Measurements from ENCODE around the gene TOGARAM2. TPM values are rescaled to one million over a fixed set of nuclear protein-coding genes. Genes with fewer than 3 reads are reported as not detected.

TOGARAM2 gene
- total RNA-seq, 2 donors from 2014 or later: 0.49 to 2.4 TPM

- Histone ChIP-seq H3K4me1 (ENCODE audit: control insufficient read depth in 1 of 2, low read depth in 2 of 2) (peaks cover 0 to 19% of the 10 kb centered on the region in 2 donors), H3K4me3 (no peak overlapping the region), H3K27me3 (replicated peaks; ENCODE audit: insufficient read depth) (no peaks in the 10 kb centered on the region), H3K36me3 (no peaks in the 10 kb centered on the region), H3K27ac (no peak overlapping the region), H3K9me3 (no peaks in the 10 kb centered on the region)
- DNase-seq (ENCODE audit: low spot score) (no peak), ATAC-seq (ENCODE audit: insufficient number of reproducible peaks, low FRiP score, low read depth) (no peak)
- TF ChIP-seq CTCF (IDR thresholded peaks at IDR 0.05): no peak
Observed at GRCh38 chr2:29014331-29014730, 33.2 kb downstream of the TOGARAM2 start.

- TF ChIP-seq CTCF (IDR thresholded peaks at IDR 0.05): no peak
- Histone ChIP-seq H3K4me1 (ENCODE audit: control insufficient read depth in 1 of 2, low read depth in 2 of 2) (peaks cover 0 to 19% of the 10 kb centered on the region in 2 donors), H3K27me3 (replicated peaks; ENCODE audit: insufficient read depth) (no peaks in the 10 kb centered on the region), H3K4me3 (no peak overlapping the region), H3K9me3 (no peaks in the 10 kb centered on the region), H3K27ac (no peak overlapping the region), H3K36me3 (no peaks in the 10 kb centered on the region)
- DNase-seq (ENCODE audit: low spot score) (no peak), ATAC-seq (ENCODE audit: insufficient number of reproducible peaks, low FRiP score, low read depth) (no peak)
Observed at GRCh38 chr2:29014811-29015421, 33.8 kb downstream of the TOGARAM2 start.

GRCh38 chr2:29015701-29016470 is 34.8 kb downstream of the TOGARAM2 start:
- ATAC-seq (ENCODE audit: insufficient number of reproducible peaks, low FRiP score, low read depth): no peak
- Histone ChIP-seq H3K36me3 (no peaks in the 10 kb centered on the region), H3K4me3 (no peak overlapping the region), H3K9me3 (no peaks in the 10 kb centered on the region), H3K27me3 (replicated peaks; ENCODE audit: insufficient read depth) (no peaks in the 10 kb centered on the region), H3K27ac (no peak overlapping the region), H3K4me1 (ENCODE audit: control insufficient read depth in 1 of 2, low read depth in 2 of 2) (peaks cover 0 to 19% of the 10 kb centered on the region in 2 donors)
- no peak for DNase-seq (ENCODE audit: low spot score)
- TF ChIP-seq CTCF (IDR thresholded peaks at IDR 0.05): no peak

GRCh38 chr2:29016504-29016903 is 35.4 kb downstream of the TOGARAM2 start:
- no peaks in the 10 kb centered on the region for H3K27me3 ChIP-seq (replicated peaks; ENCODE audit: insufficient read depth)
- ATAC-seq (ENCODE audit: insufficient number of reproducible peaks, low FRiP score, low read depth) (no peak), DNase-seq (ENCODE audit: low spot score) (no peak)
- H3K4me3 ChIP-seq: no peak overlapping the region
- H3K4me1 ChIP-seq (ENCODE audit: control insufficient read depth in 1 of 2, low read depth in 2 of 2): peaks cover 0 to 15% of the 10 kb centered on the region in 2 donors
- no peak for TF ChIP-seq CTCF (IDR thresholded peaks at IDR 0.05)
- H3K9me3 ChIP-seq: no peaks in the 10 kb centered on the region
- H3K27ac ChIP-seq: peak overlapping the region in 1 of 2 donors; percentile 18
- H3K36me3 ChIP-seq: no peaks in the 10 kb centered on the region

GRCh38 chr2:29017716-29018435 is 36.8 kb downstream of the TOGARAM2 start:
- Histone ChIP-seq H3K4me3 (no peak overlapping the region), H3K4me1 (ENCODE audit: control insufficient read depth in 1 of 2, low read depth in 2 of 2) (peaks cover 0 to 2% of the 10 kb centered on the region in 2 donors), H3K9me3 (no peaks in the 10 kb centered on the region), H3K27me3 (replicated peaks; ENCODE audit: insufficient read depth) (no peaks in the 10 kb centered on the region), H3K27ac (no peak overlapping the region), H3K36me3 (no peaks in the 10 kb centered on the region)
- DNase-seq (ENCODE audit: low spot score) (no peak), ATAC-seq (ENCODE audit: insufficient number of reproducible peaks, low FRiP score, low read depth) (no peak)
- no peak for TF ChIP-seq CTCF (IDR thresholded peaks at IDR 0.05)

Measured in thoracic aorta (tissue), 2 donors.